WERI-Rb-1 (cell line): ENCODE data around the gene FGF21.

ENCODE experiments used
- DNase-seq: peaks from one replicate; pipeline ENCODE4 v3.0.0-alpha.2; 2020
- H3K27ac ChIP-seq: fragments of 250-450 bp; sonication (Bioruptor Pico); 2 replicates; pipeline ENCODE4 v1.5.1; 2020; ENCODE audit warnings: mild to moderate bottlenecking, moderate library complexity
- H3K27me3 ChIP-seq: fragments of 250-450 bp; sonication (Bioruptor Pico); 2 replicates; pipeline ENCODE4 v1.5.1; 2021; ENCODE audit warnings: mild to moderate bottlenecking, low read depth, moderate library complexity; ENCODE audit not compliant: insufficient read depth, severe bottlenecking
- H3K36me3 ChIP-seq: fragments of 250-450 bp; sonication (Bioruptor Pico); 2 replicates; pipeline ENCODE4 v1.5.1; 2020; ENCODE audit warnings: mild to moderate bottlenecking, moderate library complexity
- H3K4me3 ChIP-seq: 2 replicates; pipeline ENCODE4 v1.5.1; 2011; ENCODE audit warnings: low read depth, mild to moderate bottlenecking, control low read depth, low read length
- H3K9me3 ChIP-seq: fragments of 250-450 bp; sonication (Bioruptor Pico); 2 replicates; pipeline ENCODE4 v1.5.1; 2021; ENCODE audit warnings: mild to moderate bottlenecking, moderate library complexity; ENCODE audit not compliant: severe bottlenecking
- TF ChIP-seq, protein P1 (sequence below): IDR thresholded peaks from 2 replicates; pipeline ENCODE4 v1.5.1; 2011; ENCODE audit warnings: low read depth, mild to moderate bottlenecking, control low read depth, inconsistent platforms, low read length

The FGF21 gene

GRCh38 chr19:48719263-48720171 is 35.8 kb upstream of the FGF21 start, which contains the start of gene MAMSTR:
Gene MAMSTR (minus strand): TSS chr19:48719725. CDS start chr19:48719031, 694 bp downstream.
- H3K27me3 ChIP-seq, result no peaks in the 10 kb centered on the region
- peak; percentile 46 for DNase-seq
- TF ChIP-seq, protein P1, sequence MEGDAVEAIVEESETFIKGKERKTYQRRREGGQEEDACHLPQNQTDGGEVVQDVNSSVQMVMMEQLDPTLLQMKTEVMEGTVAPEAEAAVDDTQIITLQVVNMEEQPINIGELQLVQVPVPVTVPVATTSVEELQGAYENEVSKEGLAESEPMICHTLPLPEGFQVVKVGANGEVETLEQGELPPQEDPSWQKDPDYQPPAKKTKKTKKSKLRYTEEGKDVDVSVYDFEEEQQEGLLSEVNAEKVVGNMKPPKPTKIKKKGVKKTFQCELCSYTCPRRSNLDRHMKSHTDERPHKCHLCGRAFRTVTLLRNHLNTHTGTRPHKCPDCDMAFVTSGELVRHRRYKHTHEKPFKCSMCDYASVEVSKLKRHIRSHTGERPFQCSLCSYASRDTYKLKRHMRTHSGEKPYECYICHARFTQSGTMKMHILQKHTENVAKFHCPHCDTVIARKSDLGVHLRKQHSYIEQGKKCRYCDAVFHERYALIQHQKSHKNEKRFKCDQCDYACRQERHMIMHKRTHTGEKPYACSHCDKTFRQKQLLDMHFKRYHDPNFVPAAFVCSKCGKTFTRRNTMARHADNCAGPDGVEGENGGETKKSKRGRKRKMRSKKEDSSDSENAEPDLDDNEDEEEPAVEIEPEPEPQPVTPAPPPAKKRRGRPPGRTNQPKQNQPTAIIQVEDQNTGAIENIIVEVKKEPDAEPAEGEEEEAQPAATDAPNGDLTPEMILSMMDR, result 0 out of 2 replicates have a peak, but pooled peaks have one; percentile 7
- H3K27ac ChIP-seq, result peak within 1 kb of the TSS; percentile 88
- no peaks in the 10 kb centered on the region; the same call in 1 of the 2 replicates for H3K36me3 ChIP-seq
- H3K9me3 ChIP-seq, result no peaks in the 10 kb centered on the region
- peak within 1 kb of the TSS; percentile 81 for H3K4me3 ChIP-seq

GRCh38 chr19:48720251-48720612 is 35.1 kb upstream of the FGF21 start:
- Histone ChIP-seq H3K27me3 (no peaks in the 10 kb centered on the region), H3K36me3 (no peaks in the 10 kb centered on the region; the same call in 1 of the 2 replicates), H3K9me3 (no peaks in the 10 kb centered on the region), H3K4me3 (peak overlapping the region; percentile 81), H3K27ac (peak overlapping the region; percentile 19; the same call in 1 of the 2 replicates)
- TF ChIP-seq, protein P1, result no peak
- no peak for DNase-seq

DNA sequence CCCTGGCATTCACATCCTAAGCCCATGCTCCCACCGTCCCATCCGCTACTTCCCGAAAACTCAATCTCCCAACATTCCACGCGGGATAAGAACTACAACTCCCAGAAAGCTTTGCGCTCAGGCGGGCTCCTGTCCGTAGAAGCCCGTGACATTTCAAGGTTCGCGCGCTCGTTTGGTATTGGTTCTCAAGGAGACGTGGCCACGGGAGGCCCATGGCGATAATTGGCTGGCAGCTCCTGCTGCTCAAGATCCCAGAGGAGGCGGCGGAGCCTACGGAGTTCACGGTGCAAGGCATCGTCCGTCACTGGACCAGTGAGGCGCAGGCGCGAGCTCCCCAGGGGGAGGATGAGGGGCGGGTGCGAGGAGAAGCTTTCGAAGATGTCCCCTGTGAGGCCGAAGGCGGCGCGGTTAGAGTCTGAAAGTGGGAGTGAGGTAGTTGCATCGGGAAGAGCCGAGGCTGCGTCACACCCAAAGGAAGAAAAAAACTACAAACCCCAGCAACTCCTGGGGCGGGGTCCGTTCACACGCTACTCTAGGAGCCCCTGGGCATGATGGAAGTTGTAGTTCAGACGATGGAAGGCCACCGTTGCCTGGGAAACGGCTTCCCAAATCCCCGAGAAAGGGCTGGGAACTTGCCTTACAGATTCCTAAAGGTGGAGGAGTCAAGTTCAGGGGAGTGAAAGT is 34.6 kb upstream of the FGF21 start:
- no peaks in the 10 kb centered on the region; the same call in 1 of the 2 replicates for H3K36me3 ChIP-seq
- H3K27ac ChIP-seq, result peak overlapping the region; percentile 88
- no peaks in the 10 kb centered on the region for H3K27me3 ChIP-seq
- H3K4me3 ChIP-seq, result peak overlapping the region; percentile 81
- TF ChIP-seq, protein P1, result no peak
- H3K9me3 ChIP-seq, result no peaks in the 10 kb centered on the region
- DNase-seq, result peak; percentile 99

DNA sequence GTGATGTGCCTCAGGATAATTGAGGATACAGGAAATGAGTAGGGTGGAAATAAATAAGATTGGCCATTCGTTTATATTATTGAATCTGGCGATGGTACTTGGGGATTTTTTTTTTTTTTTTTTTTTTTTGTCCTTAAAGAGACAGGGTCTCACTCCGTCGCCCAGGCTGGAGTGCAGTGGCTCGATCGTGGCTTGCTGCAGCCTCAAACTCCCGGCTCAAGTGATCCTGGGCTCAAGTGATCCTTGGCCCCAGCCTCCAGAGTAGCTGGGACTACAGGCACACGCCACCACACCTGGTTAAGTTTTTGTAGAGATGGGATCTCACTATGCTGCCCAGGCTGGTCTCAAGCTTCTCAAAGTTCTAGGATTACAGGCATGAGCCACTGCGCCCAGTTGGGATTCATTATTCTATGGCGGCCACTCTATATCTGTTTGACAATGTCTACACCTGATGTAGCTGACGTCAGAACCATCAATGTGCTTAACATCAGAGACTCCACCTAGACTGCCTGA is 33.1 kb upstream of the FGF21 start:
- DNase-seq, result no peak
- Histone ChIP-seq H3K27me3 (no peaks in the 10 kb centered on the region), H3K4me3 (no peak overlapping the region), H3K36me3 (no peaks in the 10 kb centered on the region; the same call in 1 of the 2 replicates), H3K27ac (no peak overlapping the region), H3K9me3 (no peaks in the 10 kb centered on the region)
- TF ChIP-seq, protein P1, result no peak

- Histone ChIP-seq H3K36me3 (no peaks in the 10 kb centered on the region; the same call in 1 of the 2 replicates), H3K4me3 (no peak overlapping the region), H3K9me3 (no peaks in the 10 kb centered on the region), H3K27ac (no peak overlapping the region), H3K27me3 (no peaks in the 10 kb centered on the region)
- DNase-seq, result no peak
- TF ChIP-seq, protein P1, result no peak
These were observed 30.2 kb upstream of the FGF21 start for GRCh38 chr19:48724796-48725753.
